Transverse colon (tissue), 3 donors: Measurements from ENCODE around the gene WFS1.

Experiments
- CTCF ChIP-seq, 5 experiments: fragments of 200-600 bp in 3 of 5; fragments of 450-650 bp in 2 of 5; sonication (generic) in 3 of 5; IDR thresholded peaks; 1 replicate in 2 of 5; 2 replicates in 3 of 5; pipeline ENCODE4 v1.5.1; 2016 to 2017; ENCODE audit warnings: antibody characterized with exemption in 5 of 5, inconsistent platforms in 3 of 5, mild to moderate bottlenecking in 2 of 5, moderate library complexity in 1 of 5
- EP300 ChIP-seq: sonication (generic); formaldehyde crosslinking; IDR thresholded peaks from one replicate; pipeline ENCODE4 v1.6.1; 2017; ENCODE audit warnings: antibody characterized with exemption, low read depth
- POLR2A ChIP-seq: fragments of 450-650 bp; IDR thresholded peaks from one replicate; pipeline ENCODE4 v1.6.1; 2016; ENCODE audit warnings: antibody characterized with exemption, mild to moderate bottlenecking, moderate library complexity

DNA sequence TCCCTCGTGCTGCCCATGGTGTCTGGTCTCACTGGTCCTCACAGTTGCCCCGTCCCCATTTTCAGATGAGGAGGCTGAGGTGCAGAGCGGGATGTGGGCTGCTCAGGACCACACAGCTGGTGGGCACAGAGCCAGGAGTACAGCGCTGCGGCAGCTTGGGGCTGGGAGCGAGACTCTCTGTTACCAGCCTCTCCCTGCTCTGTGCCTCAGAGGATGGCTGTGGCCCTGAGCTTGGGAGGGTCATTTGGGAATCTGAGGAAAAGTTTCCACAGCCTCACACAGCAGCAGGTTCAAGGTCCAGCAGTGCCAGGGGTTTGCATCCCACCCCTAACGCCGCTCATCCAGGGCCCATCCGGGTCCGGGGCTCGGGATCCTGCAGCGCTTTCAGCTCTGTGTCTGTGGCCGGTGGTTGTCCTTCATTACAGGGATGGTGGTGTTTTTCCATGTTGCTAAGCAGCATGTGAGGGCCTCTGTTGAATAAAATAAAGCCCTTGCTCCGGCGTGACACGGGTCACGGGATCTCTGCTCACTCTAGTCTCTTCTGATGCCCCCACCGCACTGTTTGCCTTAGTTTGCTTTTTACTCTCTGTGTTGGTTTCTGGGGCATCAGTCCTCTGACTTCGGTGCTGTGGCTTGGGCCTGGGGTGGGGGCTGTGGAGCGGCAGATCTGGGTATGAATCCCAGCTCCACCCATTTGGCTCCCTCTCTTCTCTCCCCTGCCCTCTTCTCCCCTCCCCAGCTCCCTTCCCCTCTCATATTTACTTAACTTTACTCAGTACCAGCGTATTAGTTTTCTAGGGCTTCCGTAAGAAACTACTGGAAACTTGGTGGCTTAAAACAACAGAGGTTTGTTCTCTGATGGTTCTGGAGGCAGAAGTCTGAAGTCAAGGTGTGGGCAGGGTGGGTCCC, 6.5 kb downstream of the WFS1 start:
- no peak for TF ChIP-seq CTCF (IDR thresholded peaks at IDR 0.05)
- TF ChIP-seq EP300, result no peak
- TF ChIP-seq POLR2A, result no peak
